ENCODE results near the gene GCNT1. TPM values are rescaled to one million over a fixed set of nuclear protein-coding genes. Genes with fewer than 3 reads are reported as not detected.
"Not testable (repeated sequence)": the region's sequence is repeated elsewhere in the genome, so short reads cannot be mapped to it uniquely, and the experiment has no call there.

The GCNT1 gene
- total and polyA plus RNA-seq, 2 donors, result 5.2 to 5.3 TPM

GRCh38 chr9:76423216-76424177 lies 35.5 kb upstream of the GCNT1 start:
- peak in 1 of 9 donors; percentile 19 for DNase-seq (ENCODE audit: low read depth in 6 of 9, low spot score in 9 of 9)
- Histone ChIP-seq H3K9me3 (ENCODE audit: control insufficient read depth in 2 of 2, insufficient read depth in 1 of 2, low read length in 1 of 2) (no peaks in the 10 kb centered on the region), H3K4me1 (ENCODE audit: control insufficient read depth in 2 of 2, insufficient read depth in 2 of 2, low read length in 2 of 2) (peaks cover 0 to 2% of the 10 kb centered on the region in 2 donors), H3K4me3 (ENCODE audit: low read length in 2 of 2) (no peak overlapping the region), H3K36me3 (ENCODE audit: control insufficient read depth in 2 of 2, insufficient read depth in 2 of 2, low read length in 1 of 2) (no peaks in the 10 kb centered on the region), H3K27me3 (ENCODE audit: control insufficient read depth in 2 of 2, insufficient read depth in 1 of 2, low read length in 1 of 2) (no peaks in the 10 kb centered on the region), H3K27ac (ENCODE audit: low read depth in 1 of 2, low read length in 1 of 2) (no peak overlapping the region)
- WGBS, result 49% methylated on average over 2 of the region's 2 CpGs

- no peak overlapping the region for H3K4me3 ChIP-seq (ENCODE audit: low read length in 2 of 2)
- H3K4me1 ChIP-seq (ENCODE audit: control insufficient read depth in 2 of 2, insufficient read depth in 2 of 2, low read length in 2 of 2), result peaks cover 0 to 2% of the 10 kb centered on the region in 2 donors
- no peaks in the 10 kb centered on the region for H3K36me3 ChIP-seq (ENCODE audit: control insufficient read depth in 2 of 2, insufficient read depth in 2 of 2, low read length in 1 of 2)
- H3K9me3 ChIP-seq (ENCODE audit: control insufficient read depth in 2 of 2, insufficient read depth in 1 of 2, low read length in 1 of 2), result no peaks in the 10 kb centered on the region
- H3K27ac ChIP-seq (ENCODE audit: low read depth in 1 of 2, low read length in 1 of 2), result no peak overlapping the region
- no peaks in the 10 kb centered on the region for H3K27me3 ChIP-seq (ENCODE audit: control insufficient read depth in 2 of 2, insufficient read depth in 1 of 2, low read length in 1 of 2)
- WGBS, result 96% methylated on average over 4 of the region's 4 CpGs
- no peak for DNase-seq (ENCODE audit: low read depth in 6 of 9, low spot score in 9 of 9)
Observed at GRCh38 chr9:76424491-76424890, 34.5 kb upstream of the GCNT1 start.

- H3K4me3 ChIP-seq (ENCODE audit: low read length in 2 of 2), result no peak overlapping the region
- DNase-seq (ENCODE audit: low read depth in 6 of 9, low spot score in 9 of 9), result no peak
- H3K36me3 ChIP-seq (ENCODE audit: control insufficient read depth in 2 of 2, insufficient read depth in 2 of 2, low read length in 1 of 2), result no peaks in the 10 kb centered on the region
- H3K9me3 ChIP-seq (ENCODE audit: control insufficient read depth in 2 of 2, insufficient read depth in 1 of 2, low read length in 1 of 2), result no peaks in the 10 kb centered on the region
- 96% methylated on average over 8 of the region's 8 CpGs for WGBS
- H3K27ac ChIP-seq (ENCODE audit: low read depth in 1 of 2, low read length in 1 of 2), result no peak overlapping the region
- H3K4me1 ChIP-seq (ENCODE audit: control insufficient read depth in 2 of 2, insufficient read depth in 2 of 2, low read length in 2 of 2), result peaks cover 0 to 2% of the 10 kb centered on the region in 2 donors
- H3K27me3 ChIP-seq (ENCODE audit: control insufficient read depth in 2 of 2, insufficient read depth in 1 of 2, low read length in 1 of 2), result no peaks in the 10 kb centered on the region
Observed at GRCh38 chr9:76425677-76426453, 33.1 kb upstream of the GCNT1 start.

- Histone ChIP-seq H3K27ac (ENCODE audit: low read depth in 1 of 2, low read length in 1 of 2) (no peak overlapping the region), H3K4me3 (ENCODE audit: low read length in 2 of 2) (no peak overlapping the region), H3K27me3 (ENCODE audit: control insufficient read depth in 2 of 2, insufficient read depth in 1 of 2, low read length in 1 of 2) (no peaks in the 10 kb centered on the region), H3K4me1 (ENCODE audit: control insufficient read depth in 2 of 2, insufficient read depth in 2 of 2, low read length in 2 of 2) (peaks cover 0 to 2% of the 10 kb centered on the region in 2 donors), H3K36me3 (ENCODE audit: control insufficient read depth in 2 of 2, insufficient read depth in 2 of 2, low read length in 1 of 2) (no peaks in the 10 kb centered on the region), H3K9me3 (ENCODE audit: control insufficient read depth in 2 of 2, insufficient read depth in 1 of 2, low read length in 1 of 2) (no peaks in the 10 kb centered on the region)
- DNase-seq (ENCODE audit: low read depth in 6 of 9, low spot score in 9 of 9), result no peak
- WGBS, result 97% methylated on average over 7 of the region's 7 CpGs
Observed at GRCh38 chr9:76426807-76427419, 32.1 kb upstream of the GCNT1 start.

GRCh38 chr9:76431601-76432000 lies 27.4 kb upstream of the GCNT1 start:
- Histone ChIP-seq H3K9me3 (ENCODE audit: control insufficient read depth in 2 of 2, insufficient read depth in 1 of 2, low read length in 1 of 2) (no peaks in the 10 kb centered on the region), H3K4me3 (ENCODE audit: low read length in 2 of 2) (no peak overlapping the region), H3K4me1 (ENCODE audit: control insufficient read depth in 2 of 2, insufficient read depth in 2 of 2, low read length in 2 of 2) (no peaks in the 10 kb centered on the region), H3K27me3 (ENCODE audit: control insufficient read depth in 2 of 2, insufficient read depth in 1 of 2, low read length in 1 of 2) (no peaks in the 10 kb centered on the region), H3K27ac (ENCODE audit: low read depth in 1 of 2, low read length in 1 of 2) (no peak overlapping the region), H3K36me3 (ENCODE audit: control insufficient read depth in 2 of 2, insufficient read depth in 2 of 2, low read length in 1 of 2) (no peaks in the 10 kb centered on the region)
- no peak for DNase-seq (ENCODE audit: low read depth in 6 of 9, low spot score in 9 of 9)
- WGBS, result 96% methylated on average over 8 of the region's 8 CpGs

GRCh38 chr9:76433406-76433805 lies 25.6 kb upstream of the GCNT1 start:
- 96% methylated on average over 5 of the region's 5 CpGs for WGBS
- DNase-seq (ENCODE audit: low read depth in 6 of 9, low spot score in 9 of 9), result no peak

GRCh38 chr9:76433836-76434235 lies 25.1 kb upstream of the GCNT1 start:
- WGBS, result 91% methylated on average over 3 of the region's 3 CpGs
- Histone ChIP-seq H3K36me3 (ENCODE audit: control insufficient read depth in 2 of 2, insufficient read depth in 2 of 2, low read length in 1 of 2) (no peaks in the 10 kb centered on the region), H3K4me1 (ENCODE audit: control insufficient read depth in 2 of 2, insufficient read depth in 2 of 2, low read length in 2 of 2) (no peaks in the 10 kb centered on the region), H3K4me3 (ENCODE audit: low read length in 2 of 2) (no peak overlapping the region), H3K27ac (ENCODE audit: low read depth in 1 of 2, low read length in 1 of 2) (no peak overlapping the region), H3K27me3 (ENCODE audit: control insufficient read depth in 2 of 2, insufficient read depth in 1 of 2, low read length in 1 of 2) (no peaks in the 10 kb centered on the region), H3K9me3 (ENCODE audit: control insufficient read depth in 2 of 2, insufficient read depth in 1 of 2, low read length in 1 of 2) (no peaks in the 10 kb centered on the region)
- no peak for DNase-seq (ENCODE audit: low read depth in 6 of 9, low spot score in 9 of 9)

More at GRCh38 chr9:76433406-76433805, 25.6 kb upstream of the GCNT1 start:
- Histone ChIP-seq H3K4me3 (ENCODE audit: low read length in 2 of 2) (no peak overlapping the region), H3K36me3 (ENCODE audit: control insufficient read depth in 2 of 2, insufficient read depth in 2 of 2, low read length in 1 of 2) (no peaks in the 10 kb centered on the region), H3K4me1 (ENCODE audit: control insufficient read depth in 2 of 2, insufficient read depth in 2 of 2, low read length in 2 of 2) (no peaks in the 10 kb centered on the region), H3K27ac (ENCODE audit: low read depth in 1 of 2, low read length in 1 of 2) (no peak overlapping the region), H3K27me3 (ENCODE audit: control insufficient read depth in 2 of 2, insufficient read depth in 1 of 2, low read length in 1 of 2) (no peaks in the 10 kb centered on the region), H3K9me3 (ENCODE audit: control insufficient read depth in 2 of 2, insufficient read depth in 1 of 2, low read length in 1 of 2) (no peaks in the 10 kb centered on the region)

- 97% methylated on average over 6 of the region's 6 CpGs for WGBS
- H3K27ac ChIP-seq (ENCODE audit: low read depth in 1 of 2, low read length in 1 of 2), result not testable (repeated sequence)
Observed at GRCh38 chr9:76434897-76435296, 24.1 kb upstream of the GCNT1 start.

More at GRCh38 chr9:76434897-76435296, 24.1 kb upstream of the GCNT1 start:
- DNase-seq (ENCODE audit: low read depth in 6 of 9, low spot score in 9 of 9); H3K27me3 ChIP-seq (ENCODE audit: control insufficient read depth in 2 of 2, insufficient read depth in 1 of 2, low read length in 1 of 2); H3K4me1 ChIP-seq (ENCODE audit: control insufficient read depth in 2 of 2, insufficient read depth in 2 of 2, low read length in 2 of 2); H3K36me3 ChIP-seq (ENCODE audit: control insufficient read depth in 2 of 2, insufficient read depth in 2 of 2, low read length in 1 of 2); H3K4me3 ChIP-seq (ENCODE audit: low read length in 2 of 2); H3K9me3 ChIP-seq (ENCODE audit: control insufficient read depth in 2 of 2, insufficient read depth in 1 of 2, low read length in 1 of 2): not testable (repeated sequence)
